ENCODE measurements around the gene CFAP298. TPM values are rescaled to one million over a fixed set of nuclear protein-coding genes. Genes with fewer than 3 reads are reported as not detected.

Gene CFAP298
- total RNA-seq, 6 experiments from 2014 or later: 27.5 to 45.5 (median 33.1) TPM

- Mint-ChIP-seq H3K9me3 (no peaks in the 10 kb centered on the region), H3K27me3 (ENCODE audit: insufficient read depth) (peaks cover 2% of the 10 kb centered on the region), H3K36me3 (ENCODE audit: low read depth) (peaks cover 25% of the 10 kb centered on the region), H3K4me1 (ENCODE audit: low read depth) (no peaks in the 10 kb centered on the region), H3K27ac (no peak overlapping the region), H3K4me3 (no peak overlapping the region)
- DNase-seq: no peak
- TF ChIP-seq, protein P1, sequence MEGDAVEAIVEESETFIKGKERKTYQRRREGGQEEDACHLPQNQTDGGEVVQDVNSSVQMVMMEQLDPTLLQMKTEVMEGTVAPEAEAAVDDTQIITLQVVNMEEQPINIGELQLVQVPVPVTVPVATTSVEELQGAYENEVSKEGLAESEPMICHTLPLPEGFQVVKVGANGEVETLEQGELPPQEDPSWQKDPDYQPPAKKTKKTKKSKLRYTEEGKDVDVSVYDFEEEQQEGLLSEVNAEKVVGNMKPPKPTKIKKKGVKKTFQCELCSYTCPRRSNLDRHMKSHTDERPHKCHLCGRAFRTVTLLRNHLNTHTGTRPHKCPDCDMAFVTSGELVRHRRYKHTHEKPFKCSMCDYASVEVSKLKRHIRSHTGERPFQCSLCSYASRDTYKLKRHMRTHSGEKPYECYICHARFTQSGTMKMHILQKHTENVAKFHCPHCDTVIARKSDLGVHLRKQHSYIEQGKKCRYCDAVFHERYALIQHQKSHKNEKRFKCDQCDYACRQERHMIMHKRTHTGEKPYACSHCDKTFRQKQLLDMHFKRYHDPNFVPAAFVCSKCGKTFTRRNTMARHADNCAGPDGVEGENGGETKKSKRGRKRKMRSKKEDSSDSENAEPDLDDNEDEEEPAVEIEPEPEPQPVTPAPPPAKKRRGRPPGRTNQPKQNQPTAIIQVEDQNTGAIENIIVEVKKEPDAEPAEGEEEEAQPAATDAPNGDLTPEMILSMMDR (IDR thresholded peaks at IDR 0.05): no peak
These were observed 9.0 kb downstream of the CFAP298 start for GRCh38 chr21:32603131-32603530.

- Mint-ChIP-seq H3K4me1 (ENCODE audit: low read depth) (peaks cover 8% of the 10 kb centered on the region), H3K27me3 (ENCODE audit: insufficient read depth) (peaks cover 3% of the 10 kb centered on the region), H3K4me3 (no peak overlapping the region), H3K27ac (peak overlapping the region; percentile 23; the same call in 1 of the 2 replicates), H3K9me3 (no peaks in the 10 kb centered on the region), H3K36me3 (ENCODE audit: low read depth) (peaks cover 29% of the 10 kb centered on the region)
- DNase-seq: no peak
- TF ChIP-seq, protein P1 (IDR thresholded peaks at IDR 0.05): no peak
These were observed 10.1 kb downstream of the CFAP298 start for GRCh38 chr21:32602099-32602498.

DNA sequence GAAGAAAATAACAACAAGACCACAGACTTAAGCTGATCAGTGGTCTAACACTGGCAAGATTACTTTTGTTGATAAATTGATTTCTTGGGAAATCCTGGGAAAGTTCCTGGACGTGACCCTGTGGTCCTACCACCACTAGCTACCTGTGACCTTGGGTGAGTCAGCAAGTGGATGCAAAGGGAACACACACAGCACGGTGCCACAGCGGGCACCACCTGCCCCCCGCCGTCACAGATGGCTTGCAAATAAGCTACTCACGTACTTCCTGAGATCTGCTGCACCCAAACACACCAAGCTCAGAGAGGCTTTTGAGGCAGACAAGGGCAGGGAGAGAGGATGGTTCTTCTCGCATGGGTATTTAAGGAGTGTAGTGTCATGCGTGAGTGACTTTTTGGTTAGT is 12.7 kb downstream of the CFAP298 start:
- Mint-ChIP-seq H3K4me1 (ENCODE audit: low read depth) (peaks cover 15% of the 10 kb centered on the region), H3K9me3 (no peaks in the 10 kb centered on the region), H3K4me3 (no peak overlapping the region), H3K27me3 (ENCODE audit: insufficient read depth) (peaks cover 2% of the 10 kb centered on the region), H3K36me3 (ENCODE audit: low read depth) (peaks cover 23% of the 10 kb centered on the region), H3K27ac (no peak overlapping the region)
- TF ChIP-seq, protein P1 (IDR thresholded peaks at IDR 0.05): no peak
- DNase-seq: no peak

- TF ChIP-seq, protein P1 (IDR thresholded peaks at IDR 0.05): no peak
- no peak overlapping the region for H3K4me3 Mint-ChIP-seq
- DNase-seq: no peak
- no peak overlapping the region for H3K27ac Mint-ChIP-seq
- peaks cover 15% of the 10 kb centered on the region for H3K4me1 Mint-ChIP-seq (ENCODE audit: low read depth)
- H3K9me3 Mint-ChIP-seq: no peaks in the 10 kb centered on the region
- H3K27me3 Mint-ChIP-seq (ENCODE audit: insufficient read depth): peaks cover 1% of the 10 kb centered on the region
- peaks cover 23% of the 10 kb centered on the region for H3K36me3 Mint-ChIP-seq (ENCODE audit: low read depth)
These were observed 13.1 kb downstream of the CFAP298 start for GRCh38 chr21:32599091-32599490.

DNA sequence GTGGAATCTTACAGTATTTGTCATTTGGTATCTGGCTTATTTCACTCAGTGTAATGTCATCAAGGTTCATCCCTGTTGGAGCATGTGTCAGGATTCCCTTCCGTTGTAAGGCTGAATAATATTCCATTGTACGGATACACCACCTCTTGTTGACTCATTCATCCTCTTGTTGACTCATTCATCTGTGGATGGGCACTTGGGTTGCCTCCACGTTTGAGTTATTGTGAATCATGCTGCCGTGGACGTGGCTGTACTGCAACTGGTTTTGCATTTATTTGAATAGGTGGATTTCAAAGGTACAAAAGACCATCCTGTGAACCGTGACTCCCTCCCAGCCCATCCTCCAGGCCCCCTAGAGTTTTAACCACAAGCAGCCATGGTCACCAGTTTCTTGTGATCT is 15.0 kb downstream of the CFAP298 start:
- Mint-ChIP-seq H3K36me3 (ENCODE audit: low read depth) (peaks cover 13% of the 10 kb centered on the region), H3K4me3 (peak overlapping the region; percentile 20)
- TF ChIP-seq, protein P1 (IDR thresholded peaks at IDR 0.05): no peak

DNA sequence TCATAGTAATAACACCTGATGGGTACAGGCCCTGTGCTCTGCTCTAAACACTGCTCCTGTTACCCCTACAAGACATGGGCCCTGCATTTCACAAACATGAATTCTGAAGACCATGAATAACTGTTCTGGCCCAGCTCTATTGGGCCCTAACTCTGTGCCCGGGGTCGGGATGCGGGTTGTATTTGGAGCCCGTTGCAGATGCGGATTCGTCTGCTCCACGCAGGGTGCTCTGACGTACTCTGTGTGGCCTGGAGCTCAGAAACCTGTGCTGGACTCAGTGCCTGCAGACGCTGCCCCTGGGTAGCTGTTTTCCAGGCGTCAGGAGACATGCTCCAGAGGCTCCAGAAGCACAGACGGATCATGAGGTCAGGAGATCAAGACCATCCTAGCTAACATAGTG is 16.7 kb downstream of the CFAP298 start:
- H3K36me3 Mint-ChIP-seq (ENCODE audit: low read depth): peaks cover 13% of the 10 kb centered on the region
- DNase-seq: no peak
- H3K27ac Mint-ChIP-seq: no peak overlapping the region
- peaks cover 4% of the 10 kb centered on the region for H3K27me3 Mint-ChIP-seq (ENCODE audit: insufficient read depth)
- TF ChIP-seq, protein P1 (IDR thresholded peaks at IDR 0.05): no peak
- peaks cover 15% of the 10 kb centered on the region for H3K4me1 Mint-ChIP-seq (ENCODE audit: low read depth)
- H3K4me3 Mint-ChIP-seq: no peak overlapping the region
- no peaks in the 10 kb centered on the region for H3K9me3 Mint-ChIP-seq

More for the DNA sequence above, 15.0 kb downstream of the CFAP298 start:
- DNase-seq: peak; percentile 93
- Mint-ChIP-seq H3K27me3 (ENCODE audit: insufficient read depth) (peaks cover 1% of the 10 kb centered on the region; the same call in 1 of the 2 replicates), H3K4me1 (ENCODE audit: low read depth) (peaks cover 15% of the 10 kb centered on the region), H3K27ac (peak overlapping the region; percentile 78), H3K9me3 (no peaks in the 10 kb centered on the region)

Measured in HFFc6 (cell line).